Hepatocyte (in vitro differentiated cells): ENCODE data around the gene TULP4.

Experiments used
- CTCF ChIP-seq: fragments of 200-600 bp; sonication (generic); IDR thresholded peaks from 2 replicates; pipeline ENCODE4 v1.5.1; 2016; ENCODE audit warnings: antibody characterized with exemption, mild to moderate bottlenecking; ENCODE audit not compliant: poor library complexity
- EZH2 ChIP-seq: fragments of 200-600 bp; sonication (generic); IDR thresholded peaks from 2 replicates; pipeline ENCODE4 v1.6.1; 2016; ENCODE audit warnings: antibody characterized with exemption, mild to moderate bottlenecking, borderline replicate concordance
- EZH2phosphoT487 ChIP-seq: fragments of 200-600 bp; sonication (generic); IDR thresholded peaks from one replicate; pipeline ENCODE4 v1.6.1; 2018; ENCODE audit warnings: antibody characterized with exemption, mild to moderate bottlenecking, low read depth, moderate library complexity; ENCODE audit not compliant: unreplicated experiment, severe bottlenecking

- no peak for TF ChIP-seq EZH2
- no peak for TF ChIP-seq CTCF
- TF ChIP-seq EZH2phosphoT487: no peak
These were observed 96.4 kb downstream of the TULP4 start for GRCh38 chr6:158408552-158409130.
